ENCODE results near the gene SEMA4D.
A peak's percentile ranks its signal among the peaks of the same experiment; 100 is the strongest.

The SEMA4D gene

DNA sequence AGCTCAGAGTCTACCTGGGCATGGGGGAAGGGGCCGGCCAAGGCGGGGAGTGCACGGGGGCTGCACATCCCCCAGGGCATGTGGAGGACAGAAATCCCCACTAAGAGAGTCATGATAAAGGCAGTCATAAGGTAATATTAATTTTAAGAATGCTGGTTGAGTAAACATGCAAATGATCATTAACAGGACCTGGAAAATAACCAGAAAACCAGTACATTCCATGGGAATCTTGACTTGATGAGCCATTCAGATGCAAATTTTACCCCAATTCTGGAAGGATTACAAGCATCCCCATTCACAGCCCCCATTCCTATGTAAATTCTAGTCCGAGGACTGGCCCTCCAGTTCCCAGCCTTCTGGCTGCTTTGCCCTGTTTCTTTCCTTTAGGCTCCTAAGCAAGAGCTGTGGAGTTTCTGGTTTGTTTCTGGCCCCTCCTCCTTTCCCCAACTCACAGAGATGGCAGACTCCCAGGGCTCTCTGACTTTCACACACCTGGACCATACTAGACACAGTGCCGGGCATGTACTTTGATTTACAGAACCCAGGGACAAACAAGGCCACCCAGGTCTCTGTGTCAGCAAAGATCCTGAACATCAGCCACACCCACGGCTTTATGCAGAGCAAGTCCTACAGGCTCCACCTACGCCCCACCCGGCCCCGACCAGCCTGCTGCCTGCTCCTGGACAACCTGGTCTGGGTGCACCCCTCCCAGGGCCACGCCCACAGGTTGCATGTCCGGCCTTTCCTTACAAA, 62.7 kb downstream of the SEMA4D start:
- DNase-seq (ENCODE audit: extremely low read depth in 1 of 2, low read depth in 1 of 2) = no peak

DNA sequence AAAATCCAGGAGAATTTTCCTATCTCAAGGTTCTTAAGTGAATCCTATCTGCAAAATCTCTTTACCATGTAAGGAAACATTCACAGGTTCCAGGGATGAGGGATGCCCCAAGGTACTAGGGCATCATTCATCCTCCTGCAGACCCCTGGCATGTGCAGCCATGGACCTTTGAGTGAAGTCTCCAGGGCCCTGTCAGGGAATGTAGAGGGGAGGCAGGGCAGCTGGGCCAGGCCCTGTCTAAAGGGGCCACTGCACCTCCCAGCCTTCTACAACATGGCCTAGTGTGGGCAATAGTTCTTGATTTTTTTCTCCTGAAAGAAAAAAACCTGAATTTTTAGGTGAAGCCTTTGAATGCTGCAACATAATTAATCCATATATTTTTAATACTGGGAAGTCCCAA, 63.3 kb downstream of the SEMA4D start:
- DNase-seq (ENCODE audit: extremely low read depth in 1 of 2, low read depth in 1 of 2) = no peak

DNA sequence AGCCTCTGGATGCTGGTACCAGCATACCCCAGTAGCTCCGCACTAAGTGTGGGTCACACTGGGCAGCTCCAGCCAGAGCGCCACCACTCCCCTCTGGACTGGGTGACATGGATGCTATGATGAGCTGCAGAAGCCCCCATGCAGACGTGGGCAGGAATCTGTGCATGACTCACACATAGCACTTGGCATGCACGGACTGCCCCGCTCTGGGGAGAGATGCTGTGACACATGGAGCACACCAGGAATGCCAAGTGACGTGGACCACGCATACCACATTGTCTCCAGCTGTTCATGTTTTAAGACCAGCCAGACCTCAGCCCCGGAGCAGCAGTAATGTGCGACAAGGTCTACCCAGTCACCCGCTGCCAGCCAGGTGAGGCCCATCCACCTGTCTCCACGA, 64.1 kb downstream of the SEMA4D start:
- no peak for DNase-seq (ENCODE audit: extremely low read depth in 1 of 2, low read depth in 1 of 2)

DNA sequence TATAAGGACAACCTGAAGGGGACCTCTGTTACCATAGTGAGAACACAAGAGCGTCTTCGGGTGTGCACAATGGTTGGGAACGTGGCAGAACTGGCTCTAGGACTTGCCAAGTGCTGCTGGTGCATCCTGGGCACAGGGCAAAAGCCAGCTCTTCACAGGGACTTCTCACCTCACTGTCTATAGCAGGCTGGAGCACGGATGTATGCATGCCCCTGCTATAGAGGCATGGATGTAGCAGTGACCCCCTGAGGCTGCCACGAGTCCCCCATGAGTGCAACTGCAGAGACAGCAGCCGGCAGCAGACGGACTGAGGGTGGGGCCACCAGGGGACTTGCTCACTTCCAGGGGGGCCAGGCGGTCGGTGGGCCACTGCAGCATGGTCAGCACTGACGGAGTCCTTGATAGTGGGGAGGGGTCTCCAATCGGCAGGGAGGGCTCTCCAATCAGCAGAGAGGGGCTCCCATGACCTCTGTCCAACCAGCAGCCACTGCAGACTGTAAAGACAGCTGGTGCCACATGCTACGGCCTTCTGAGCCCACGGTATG, 64.9 kb downstream of the SEMA4D start:
- DNase-seq (ENCODE audit: extremely low read depth in 1 of 2, low read depth in 1 of 2) = no peak

DNA sequence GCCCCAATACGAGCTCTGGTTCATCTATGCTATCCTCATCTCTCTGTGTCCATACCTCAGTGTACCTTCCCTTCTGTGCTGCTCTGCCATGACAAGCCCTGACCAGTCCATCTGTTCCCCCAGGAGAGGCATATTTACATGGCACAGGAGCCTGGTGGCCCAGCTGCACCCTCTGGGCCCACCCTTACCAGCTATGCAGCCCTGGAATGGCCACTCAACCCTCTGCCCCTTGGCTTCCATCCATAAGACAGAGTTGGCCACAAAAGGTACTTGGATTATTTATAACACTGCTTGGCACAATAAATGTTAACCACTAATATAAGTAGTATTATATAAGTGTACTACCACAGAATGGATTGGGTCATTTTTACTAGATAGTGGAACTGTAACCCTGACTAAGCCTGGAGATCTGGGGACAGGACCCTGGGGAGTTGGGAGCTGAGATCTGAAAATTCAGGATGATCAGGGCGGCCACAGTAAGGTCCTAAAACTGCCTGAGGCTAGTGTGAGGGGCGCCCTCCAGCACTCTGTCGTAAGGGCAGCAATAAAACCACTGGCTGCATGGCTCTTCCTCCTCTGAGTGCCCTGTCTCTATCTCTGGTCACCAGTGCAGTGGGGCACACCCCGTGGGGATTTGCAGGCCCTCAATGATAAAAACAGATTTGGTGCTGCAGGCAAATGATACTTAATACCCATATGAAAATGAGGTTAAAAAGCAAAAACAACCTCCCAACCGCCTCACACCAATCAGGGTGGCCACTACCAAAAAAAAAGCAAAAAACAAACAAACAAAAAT, 65.8 kb downstream of the SEMA4D start:
- no peak for DNase-seq (ENCODE audit: extremely low read depth in 1 of 2, low read depth in 1 of 2)

DNA sequence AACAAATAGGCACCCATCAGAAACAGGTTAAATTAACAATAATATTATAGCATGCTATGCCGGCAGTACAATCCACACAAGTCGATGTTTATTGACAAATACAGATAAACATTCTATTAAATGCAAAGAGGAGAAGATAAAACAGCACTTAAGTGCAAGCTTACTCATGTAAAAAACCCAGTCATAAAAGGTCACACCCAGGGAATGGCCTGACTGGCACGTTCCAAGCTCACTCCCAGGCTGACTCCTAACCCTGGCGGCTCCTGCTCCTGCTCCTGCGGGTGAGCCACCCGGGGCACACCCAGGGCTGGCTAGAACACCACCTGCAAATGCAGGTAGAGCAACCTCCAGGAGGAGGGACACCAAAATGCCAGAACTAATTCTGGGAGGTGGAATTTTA, 66.9 kb downstream of the SEMA4D start:
- DNase-seq (ENCODE audit: extremely low read depth in 1 of 2, low read depth in 1 of 2) = no peak

DNA sequence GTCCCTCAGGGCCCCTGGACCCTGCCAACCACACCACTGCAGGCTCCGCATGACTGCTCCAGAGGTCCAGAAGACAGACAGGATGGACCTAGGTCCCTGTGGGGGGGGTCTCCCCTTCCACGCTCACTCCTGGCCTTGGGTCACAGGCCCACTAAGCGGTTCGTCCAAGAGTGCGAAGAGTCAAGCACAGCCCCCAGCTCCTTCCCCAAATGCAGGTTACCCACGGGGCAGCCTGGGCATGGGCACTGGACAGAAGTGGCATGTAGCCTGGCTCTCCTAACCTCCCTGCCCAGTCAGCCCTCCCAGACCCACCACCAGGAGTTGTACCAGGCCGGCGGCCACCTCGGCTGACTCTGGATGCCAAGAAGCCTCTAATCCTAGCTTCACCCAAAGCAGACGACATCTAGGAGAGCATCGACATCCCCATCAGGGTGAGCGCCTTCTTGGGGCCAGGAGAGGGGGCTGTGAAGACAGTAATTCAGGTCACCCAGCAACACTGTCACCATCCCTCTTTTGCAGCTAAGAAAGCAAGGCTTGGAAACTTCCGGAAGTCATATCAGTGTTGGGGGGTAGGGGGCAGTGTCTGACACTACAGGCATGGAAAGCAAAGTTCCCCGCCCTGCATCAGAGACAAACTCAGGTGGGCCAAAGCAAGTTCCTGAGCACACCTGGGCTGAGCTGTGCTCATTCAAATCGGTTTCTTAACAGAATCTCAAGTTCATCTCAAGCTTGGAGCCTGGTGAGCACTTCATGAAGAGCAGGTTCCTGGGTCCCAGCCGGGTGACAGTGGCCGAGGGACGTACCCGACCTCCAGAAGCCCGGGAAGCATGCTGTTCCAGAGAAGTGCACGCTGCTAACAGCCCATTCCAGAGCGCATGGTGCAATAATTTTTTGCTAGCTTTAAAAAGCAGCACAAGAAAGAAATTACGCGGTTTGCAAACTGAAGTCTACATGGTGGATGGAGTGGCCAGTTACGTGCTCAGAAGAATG, 68.7 kb downstream of the SEMA4D start:
- no peak for DNase-seq (ENCODE audit: extremely low read depth in 1 of 2, low read depth in 1 of 2)

DNA sequence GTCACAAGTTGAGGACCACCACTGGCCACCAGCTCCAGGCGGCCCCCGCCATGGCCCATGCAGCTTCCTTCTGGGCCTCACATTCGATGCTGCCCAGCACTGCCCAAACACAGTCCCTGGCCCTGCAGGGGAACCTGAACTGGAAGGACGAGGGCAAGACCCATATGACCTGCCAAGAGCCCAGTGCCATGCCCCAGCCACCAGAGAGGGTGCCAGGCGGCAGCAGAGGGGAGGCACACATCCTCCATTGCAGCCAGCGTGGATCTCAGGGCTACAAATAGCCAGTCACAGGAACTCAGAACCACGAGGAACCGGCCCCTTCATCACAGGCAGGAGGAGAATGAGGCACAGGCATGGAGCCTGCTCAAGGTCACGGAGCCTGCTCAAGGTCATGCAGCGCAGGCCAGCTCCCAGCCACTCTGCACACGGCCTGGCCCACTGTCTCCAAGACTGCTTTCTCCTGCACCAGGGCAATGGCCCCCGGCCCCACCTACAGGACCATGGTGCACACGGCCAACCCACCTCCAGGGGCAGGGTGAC, 69.6 kb downstream of the SEMA4D start:
- DNase-seq (ENCODE audit: extremely low read depth in 1 of 2, low read depth in 1 of 2) = no peak

DNA sequence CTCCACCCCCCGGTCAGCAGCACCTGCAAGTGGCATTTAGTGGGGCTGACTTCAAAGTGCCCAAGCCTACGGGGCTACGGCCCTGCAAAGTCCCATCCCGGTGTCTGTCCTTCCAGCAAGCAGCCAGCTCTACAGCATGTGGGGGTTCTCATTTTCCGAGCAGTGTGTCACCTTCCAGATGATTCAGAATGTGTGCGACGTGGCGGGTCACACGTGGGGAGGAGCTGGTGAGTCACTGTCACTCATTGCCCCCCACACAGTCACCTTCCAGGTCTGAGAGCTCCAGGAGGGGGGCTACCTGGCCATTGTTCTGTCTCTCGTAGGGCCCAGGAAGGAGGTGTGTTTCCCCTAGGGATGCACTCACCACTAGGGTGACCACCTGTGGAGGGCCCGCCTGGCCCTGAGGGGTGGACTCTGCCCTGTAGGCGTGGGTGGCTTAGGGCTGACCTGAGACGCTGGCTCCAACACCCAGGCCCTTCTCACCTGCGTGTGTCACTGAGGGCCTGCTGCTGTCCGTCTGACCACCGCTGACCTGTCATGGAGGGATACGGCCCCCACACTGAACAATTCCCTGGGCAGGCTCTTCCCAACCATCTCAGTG, 70.2 kb downstream of the SEMA4D start:
- DNase-seq (ENCODE audit: extremely low read depth in 1 of 2, low read depth in 1 of 2) = peak; percentile 67 to 86

DNA sequence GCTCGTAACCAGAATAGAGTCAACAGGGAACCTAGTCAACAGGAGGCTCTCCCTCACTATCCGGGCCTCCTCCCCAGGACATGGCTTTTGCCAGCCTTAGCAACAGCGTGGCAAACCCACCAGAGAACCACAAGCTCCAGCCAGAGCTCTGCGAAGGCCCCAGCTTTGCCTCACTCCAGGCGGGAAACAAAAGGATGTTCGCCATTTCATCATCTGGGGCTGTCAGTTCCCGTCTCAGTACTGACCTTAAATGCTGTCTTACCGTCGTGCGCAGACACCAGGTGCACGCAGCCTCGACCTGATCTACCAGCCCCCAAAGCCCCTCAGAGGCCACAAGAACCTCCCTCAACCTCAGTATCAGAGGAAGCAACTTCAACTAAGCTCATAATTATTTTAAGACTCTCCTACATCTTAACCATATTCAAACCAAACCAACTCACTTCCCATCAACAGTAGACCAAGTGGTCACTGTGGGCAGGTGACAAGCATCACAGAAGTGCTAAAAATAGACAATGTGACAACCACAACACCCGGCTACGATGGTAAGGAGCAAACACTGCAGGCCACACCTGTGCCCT, 71.4 kb downstream of the SEMA4D start:
- DNase-seq (ENCODE audit: extremely low read depth in 1 of 2, low read depth in 1 of 2) = peak in 1 of 2 donors; percentile 61

DNA sequence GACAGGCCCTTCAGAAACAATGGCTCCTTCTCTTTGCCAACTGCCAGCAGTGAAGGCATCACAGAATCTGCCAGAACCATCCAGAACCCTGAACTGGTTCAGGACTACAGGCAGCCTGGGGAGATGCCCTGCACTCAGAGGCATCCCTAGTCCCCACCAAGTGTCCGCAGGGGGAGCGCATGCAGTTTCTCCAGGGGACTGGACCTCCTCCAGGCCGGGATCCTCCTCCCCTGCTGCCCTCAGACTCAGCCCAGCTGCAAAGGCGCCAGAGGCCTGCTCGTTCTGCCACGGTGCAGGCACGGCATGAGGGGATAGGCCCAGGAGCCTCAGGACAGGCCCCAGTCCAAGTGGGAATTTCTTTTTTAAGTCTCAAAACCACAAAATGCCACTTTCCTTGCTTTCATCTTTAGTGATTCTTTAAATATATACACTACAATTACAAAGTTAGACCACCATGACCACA, 72.0 kb downstream of the SEMA4D start:
- no peak for DNase-seq (ENCODE audit: extremely low read depth in 1 of 2, low read depth in 1 of 2)

DNA sequence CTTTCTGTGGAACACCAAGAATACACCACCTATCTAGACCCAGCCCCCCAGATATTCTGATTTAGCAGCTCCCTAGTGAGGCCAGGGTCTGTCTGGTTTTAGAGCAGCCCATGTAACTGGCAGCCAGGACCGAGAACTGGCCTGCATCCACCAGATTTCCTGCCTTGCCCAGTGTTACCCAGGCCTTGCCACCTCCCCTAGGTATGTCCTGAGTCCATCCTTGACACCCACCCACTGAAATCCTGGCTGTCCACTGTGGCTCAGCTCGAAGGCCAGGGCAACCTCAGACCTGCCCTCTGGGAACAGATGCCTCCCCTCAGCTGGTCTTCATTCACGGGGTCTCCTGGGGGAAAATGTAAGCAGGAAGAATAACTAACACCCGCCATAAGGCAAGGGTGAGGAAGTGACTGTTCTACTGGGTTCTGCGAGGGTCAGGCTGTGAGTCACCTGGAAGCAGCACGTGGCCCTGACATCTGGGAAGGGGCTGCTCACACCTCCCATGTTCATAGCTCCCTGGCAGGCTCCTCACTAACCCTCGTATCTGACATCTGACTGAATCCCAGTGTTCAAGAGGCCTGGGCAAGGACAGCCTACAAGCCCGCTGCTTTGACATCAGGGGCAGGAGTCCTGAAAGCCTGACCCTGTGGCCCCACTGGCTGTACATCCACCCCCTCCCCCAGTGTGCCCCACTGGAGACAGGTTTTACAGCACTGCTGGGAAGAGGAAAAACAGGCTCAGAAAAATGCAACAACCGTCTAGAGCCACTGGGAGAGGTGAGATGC, 72.7 kb downstream of the SEMA4D start:
- DNase-seq (ENCODE audit: extremely low read depth in 1 of 2, low read depth in 1 of 2) = no peak

DNA sequence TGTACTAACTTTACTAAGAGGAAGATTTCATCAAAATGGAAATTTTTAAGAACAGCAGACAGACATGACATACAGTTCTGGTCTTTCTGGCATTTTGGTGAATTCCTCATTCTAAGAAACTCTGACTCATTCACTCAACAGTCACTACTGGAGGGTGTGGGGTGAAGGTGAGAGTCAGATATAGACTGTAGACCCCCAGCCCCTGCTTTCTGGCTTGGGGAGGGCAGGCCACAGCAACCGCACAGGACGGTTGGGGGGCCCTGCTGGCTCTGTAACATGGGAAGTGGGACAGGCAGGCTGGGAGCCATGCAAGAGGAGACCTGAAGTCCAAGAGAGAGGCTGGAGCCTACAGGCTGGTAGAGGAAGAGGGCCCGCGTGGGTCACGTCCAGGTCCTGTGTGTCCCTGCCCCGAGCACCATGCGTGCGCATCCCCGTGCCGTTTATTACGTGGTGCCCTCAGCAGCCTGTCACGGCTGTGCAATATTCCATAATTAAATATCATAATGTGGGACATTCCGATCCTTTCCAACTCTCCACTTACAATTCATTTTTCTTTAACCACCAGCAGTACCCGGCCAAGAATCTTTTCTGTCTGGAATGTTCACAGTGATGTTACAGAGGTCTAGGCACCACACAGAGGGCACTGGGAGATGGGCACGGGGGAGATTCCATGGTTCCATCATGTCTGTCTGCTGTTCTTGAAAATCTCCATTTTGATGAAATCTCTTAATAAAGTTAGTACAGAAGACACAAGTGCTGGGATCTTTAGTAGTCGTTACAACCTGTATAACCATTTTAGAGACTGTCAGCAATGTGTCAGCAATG, 75.5 kb downstream of the SEMA4D start:
- DNase-seq (ENCODE audit: extremely low read depth in 1 of 2, low read depth in 1 of 2) = peak in 1 of 2 donors; percentile 80

DNA sequence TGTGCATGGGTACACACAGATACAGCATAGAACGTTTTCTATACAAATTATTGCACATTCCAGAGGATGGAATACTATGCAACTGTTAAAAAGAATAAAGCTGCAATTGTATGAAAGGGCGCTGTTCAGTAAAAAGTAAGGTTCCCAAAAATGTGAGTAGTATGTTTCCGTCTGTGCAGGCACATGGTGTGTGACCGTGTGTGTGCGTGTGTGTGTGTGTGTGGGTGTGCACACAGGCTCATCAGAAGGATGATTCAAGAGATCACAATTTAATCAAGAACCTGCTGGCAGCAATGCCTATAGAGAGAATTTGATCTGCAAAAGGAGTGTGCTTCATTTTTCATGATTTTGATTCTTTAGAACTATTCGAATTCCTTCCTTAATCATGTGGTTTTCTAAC, 76.3 kb downstream of the SEMA4D start:
- DNase-seq (ENCODE audit: extremely low read depth in 1 of 2, low read depth in 1 of 2) = no peak

DNA sequence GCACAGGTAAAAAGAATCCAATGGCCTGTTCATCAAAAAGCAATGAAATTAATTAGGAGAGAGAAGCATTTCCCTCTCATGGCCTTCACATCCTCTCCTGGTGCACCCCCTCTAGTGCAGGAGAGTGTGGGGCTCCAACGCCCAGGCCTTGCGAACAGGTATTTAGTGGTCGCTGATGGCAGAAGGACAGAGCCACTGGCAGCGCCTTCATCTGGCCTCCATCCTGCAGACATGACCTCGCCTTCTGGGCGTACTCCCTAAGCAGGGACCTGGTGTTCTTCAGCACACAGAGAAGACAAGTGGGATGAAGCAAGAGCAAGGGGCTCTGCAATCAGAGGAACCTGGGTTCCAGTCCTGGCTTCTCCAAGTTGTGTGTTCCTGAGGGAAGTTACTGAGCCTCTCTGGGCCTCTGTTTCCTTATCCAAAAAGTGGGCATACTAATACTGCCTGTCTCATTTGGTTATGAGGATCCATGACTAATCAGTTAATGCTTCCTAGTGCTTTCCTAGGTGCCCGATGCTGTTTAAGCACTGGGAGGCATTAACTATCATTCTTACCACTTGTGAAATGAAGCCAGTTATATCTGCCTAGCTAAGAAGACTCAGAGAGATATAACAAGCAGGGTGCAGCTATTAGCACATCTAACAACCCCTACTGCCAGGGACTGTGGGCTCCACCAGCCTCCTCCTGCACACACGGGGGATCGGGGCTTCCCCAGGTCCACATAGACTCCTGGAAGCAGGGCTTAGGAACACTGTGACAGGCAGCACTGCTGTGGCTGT, 77.3 kb downstream of the SEMA4D start:
- DNase-seq (ENCODE audit: extremely low read depth in 1 of 2, low read depth in 1 of 2) = no peak

DNA sequence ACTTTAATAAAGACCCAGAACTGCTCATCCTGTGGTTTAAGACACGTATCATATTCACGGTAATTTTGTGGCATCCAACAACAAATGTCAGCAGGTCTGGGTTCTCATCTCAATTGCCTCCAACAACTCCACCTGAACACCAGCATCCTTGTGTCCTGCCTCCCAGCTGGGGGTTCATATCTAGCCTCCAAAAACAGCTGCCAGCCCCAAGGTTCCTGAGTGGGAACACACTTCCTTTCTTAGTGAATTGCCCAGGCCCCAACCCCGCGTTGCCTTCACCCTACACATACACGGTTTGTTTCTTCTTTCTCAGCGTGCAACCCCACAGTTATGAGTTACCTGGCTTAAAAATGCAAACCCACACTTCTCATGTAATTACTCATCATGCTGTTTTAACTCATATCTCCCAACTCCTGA, 77.9 kb downstream of the SEMA4D start:
- peak in 1 of 2 donors; percentile 58 for DNase-seq (ENCODE audit: extremely low read depth in 1 of 2, low read depth in 1 of 2)

Measured in stimulated activated CD8-positive, alpha-beta memory T cell treated with anti-CD3 and anti-CD28 coated beads, Interleukin-7, amount 100 ng/mL, for 48 hours (primary cell).